Inflammatory macrophage (primary cell): ENCODE results near the gene WNT16.

Experiments
- DNase-seq, 2 donors: peaks; one replicate each; pipeline ENCODE4 v3.0.0-alpha.2; 2020 to 2022

The WNT16 gene

GRCh38 chr7:121344497-121344896 lies 15.7 kb downstream of the WNT16 start:
- no peak for DNase-seq

- DNase-seq = no peak
Measured at GRCh38 chr7:121351682-121352081, 22.9 kb downstream of the WNT16 start.

GRCh38 chr7:121352323-121352722 lies 23.5 kb downstream of the WNT16 start:
- DNase-seq = no peak

- no peak for DNase-seq
Measured at GRCh38 chr7:121355574-121355973, 26.8 kb downstream of the WNT16 start.

GRCh38 chr7:121360564-121360963 lies 31.8 kb downstream of the WNT16 start:
- DNase-seq = no peak

- peak; percentile 10 to 36 for DNase-seq
Measured at GRCh38 chr7:121366852-121367431, 38.1 kb downstream of the WNT16 start.

- DNase-seq = no peak
Measured at GRCh38 chr7:121369462-121369861, 40.7 kb downstream of the WNT16 start.

- DNase-seq = no peak
Measured at GRCh38 chr7:121371367-121371766, 42.6 kb downstream of the WNT16 start.

- no peak for DNase-seq
Measured at GRCh38 chr7:121371883-121372282, 43.1 kb downstream of the WNT16 start.

- DNase-seq = no peak
Measured at GRCh38 chr7:121372376-121373010, 43.7 kb downstream of the WNT16 start.

- DNase-seq = no peak
Measured at GRCh38 chr7:121373177-121373576, 44.4 kb downstream of the WNT16 start.

GRCh38 chr7:121376979-121377378 lies 48.2 kb downstream of the WNT16 start:
- DNase-seq = peak in 1 of 2 donors; percentile 10

- DNase-seq = no peak
Measured at GRCh38 chr7:121379930-121380329, 51.1 kb downstream of the WNT16 start.

GRCh38 chr7:121382473-121382872 lies 53.7 kb downstream of the WNT16 start:
- DNase-seq = no peak

- DNase-seq = no peak
Measured at GRCh38 chr7:121383235-121383910, 54.6 kb downstream of the WNT16 start.

GRCh38 chr7:121384265-121384664 lies 55.5 kb downstream of the WNT16 start:
- DNase-seq = no peak

- no peak for DNase-seq
Measured at GRCh38 chr7:121385056-121385799, 56.4 kb downstream of the WNT16 start.

- peak; percentile 72 to 84 for DNase-seq
Measured at GRCh38 chr7:121385800-121386179, 57.0 kb downstream of the WNT16 start.

- no peak for DNase-seq
Measured at GRCh38 chr7:121388950-121389349, 60.1 kb downstream of the WNT16 start.

GRCh38 chr7:121390109-121390508 lies 61.3 kb downstream of the WNT16 start:
- no peak for DNase-seq

- no peak for DNase-seq
Measured at GRCh38 chr7:121390617-121391016, 61.8 kb downstream of the WNT16 start.
